ENCODE results near the gene ZFPL1. TPM values are rescaled to one million over a fixed set of nuclear protein-coding genes. Genes with fewer than 3 reads are reported as not detected.

The ZFPL1 gene
- total RNA-seq, result 10 to 100 TPM; 26.9 to 27.6 TPM
- long read RNA-seq, donor 1, transcript ZFPL1-201 (8 exons, 1,371 nt), result major isoform, 5 of 11 reads
- long read RNA-seq, donor 1, partial matches to known transcripts, result 1 of 11 reads
- long read RNA-seq, donor 1, other reads (novel, unspliced or antisense), result 3 of 11 reads
- long read RNA-seq, donor 2, transcript ZFPL1-201 (8 exons, 1,371 nt), result major isoform, 28 of 44 reads
- long read RNA-seq, donor 2, partial matches to known transcripts, result 9 of 44 reads
- long read RNA-seq, donor 2, other reads (novel, unspliced or antisense), result 7 of 44 reads

DNA sequence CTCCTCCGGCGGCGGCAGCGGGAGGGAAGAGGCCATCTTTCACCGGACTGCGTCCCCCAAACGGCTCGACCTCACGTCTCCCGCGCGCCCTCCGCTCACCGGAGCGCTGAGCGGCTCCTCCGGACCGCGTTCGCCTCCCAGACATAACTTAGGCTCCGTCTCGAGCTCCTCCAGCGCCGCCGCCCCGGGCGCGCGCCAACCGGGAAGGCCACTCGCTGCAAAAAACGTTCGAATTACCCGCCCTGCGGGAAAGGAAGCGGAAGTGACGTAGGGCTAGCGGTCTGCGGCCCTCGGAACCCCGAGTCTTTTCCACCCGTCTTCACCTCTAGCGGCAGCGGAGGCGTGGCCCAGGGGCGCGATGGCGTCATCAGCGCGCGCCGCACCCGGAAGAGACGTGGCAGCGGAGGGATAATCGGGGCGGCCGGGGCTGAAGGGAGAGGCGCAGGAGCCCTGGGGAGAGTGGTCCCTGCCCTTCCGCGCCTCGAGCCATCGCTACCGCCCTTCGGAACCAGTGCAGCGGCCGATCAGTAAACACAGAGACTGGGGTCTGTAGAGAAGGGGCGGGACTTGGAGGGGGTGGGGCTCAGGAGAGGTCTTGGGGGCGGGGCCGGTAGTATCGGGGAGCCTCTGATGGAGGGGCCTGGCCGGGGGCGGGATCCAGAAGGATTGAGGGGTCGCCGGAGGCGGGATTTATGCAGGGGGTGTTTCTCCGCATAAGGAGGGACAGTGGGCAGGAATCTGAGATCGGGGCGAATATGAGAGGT is at the start of gene ZFPL1, which contains the start of gene CDCA5:
TSS of gene ZFPL1 (plus strand) at position 389 of the 764 bp plus-strand sequence. CDS start 477 bp downstream, outside the sequence.
TSS of gene CDCA5 (minus strand) at position 207 of the 764 bp plus-strand sequence. CDS start at position 145, 62 bp downstream.
- DNase-seq (ENCODE audit: low spot score), result peak; percentile 98
- intact Hi-C loops (cut with DNase I), result no loop called here

DNA sequence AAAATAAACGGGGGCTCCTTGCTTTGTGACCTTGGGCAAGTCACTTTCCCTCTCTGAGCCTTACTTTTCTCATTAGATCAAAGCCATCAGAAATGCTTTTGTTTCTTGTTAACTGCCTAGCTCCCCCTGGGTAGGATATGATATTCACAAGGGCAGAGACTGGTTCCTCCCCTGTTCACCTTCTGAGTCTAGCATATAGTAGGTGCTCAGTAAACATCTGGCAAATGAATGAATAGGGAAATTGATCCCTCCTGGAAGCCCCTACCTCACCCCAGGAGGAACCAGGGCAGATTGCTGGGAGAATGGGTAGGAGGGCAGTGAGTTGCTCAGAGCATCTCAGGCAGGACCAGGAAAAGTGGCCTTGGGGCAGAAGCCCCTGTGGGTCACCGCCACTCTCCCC is 49.6 kb upstream of the ZFPL1 start:
- intact Hi-C loops (cut with DNase I), result no loop called here
- DNase-seq (ENCODE audit: low spot score), result no peak

DNA sequence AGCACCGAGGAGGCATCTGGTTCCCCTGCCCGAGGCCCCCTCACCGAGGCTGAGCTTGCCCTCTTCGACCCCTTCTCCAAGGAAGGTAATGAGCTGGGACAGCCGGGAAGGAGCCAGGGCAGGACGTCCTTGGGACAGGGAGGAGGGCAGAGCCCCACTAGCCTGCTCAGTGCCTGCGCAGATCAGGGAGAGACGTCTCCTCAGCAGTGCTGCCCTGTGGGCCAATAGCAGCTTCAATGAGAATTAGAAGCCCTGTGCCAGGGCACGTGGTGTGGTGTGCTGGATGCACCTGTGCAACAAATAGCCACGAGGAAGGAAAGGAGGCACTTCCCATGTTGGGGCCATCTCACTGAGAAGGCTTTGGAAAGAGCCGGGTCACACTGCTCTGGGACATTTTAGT is 48.4 kb upstream of the ZFPL1 start:
- intact Hi-C loops (cut with DNase I), result no loop called here
- DNase-seq (ENCODE audit: low spot score), result no peak

DNA sequence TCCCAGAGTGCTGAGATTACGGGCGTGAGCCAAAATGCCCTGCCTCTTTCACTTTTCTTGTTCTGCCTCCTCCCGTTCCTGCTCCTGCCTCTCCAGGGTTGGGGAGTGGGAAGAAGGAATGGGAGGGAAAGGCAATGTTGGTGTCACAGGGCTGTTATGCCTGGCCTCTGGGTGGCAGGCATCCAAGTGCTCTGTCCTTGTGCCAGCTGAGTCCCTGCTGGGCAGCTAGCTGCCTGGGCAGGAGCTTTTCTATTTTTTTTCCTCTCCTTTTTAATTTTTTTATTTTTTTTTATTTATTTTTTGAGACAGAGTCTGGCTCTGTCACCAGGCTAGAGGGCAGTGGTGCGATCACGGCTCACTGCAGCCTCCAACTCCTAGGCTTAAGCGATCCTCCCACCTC is 47.1 kb upstream of the ZFPL1 start:
- DNase-seq (ENCODE audit: low spot score), result no peak
- intact Hi-C loops (cut with DNase I), result no loop called here

DNA sequence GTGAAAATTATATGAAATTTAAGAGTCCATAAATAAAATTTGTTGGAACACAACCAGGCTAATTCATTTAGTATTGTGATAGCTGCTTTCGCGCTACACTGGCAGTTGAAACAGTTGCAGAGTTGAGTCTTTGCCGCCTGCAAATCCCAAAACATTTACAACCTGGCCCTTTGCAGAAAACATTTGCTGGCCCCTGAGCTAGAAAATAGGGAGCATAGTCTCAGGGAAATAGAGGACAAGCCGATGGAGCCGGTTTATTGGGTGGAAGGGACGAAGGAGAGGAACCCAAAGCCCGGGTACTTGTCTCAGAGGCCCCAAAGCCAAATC is 43.5 kb upstream of the ZFPL1 start:
- DNase-seq (ENCODE audit: low spot score), result no peak
- intact Hi-C loops (cut with DNase I), result no loop called here

DNA sequence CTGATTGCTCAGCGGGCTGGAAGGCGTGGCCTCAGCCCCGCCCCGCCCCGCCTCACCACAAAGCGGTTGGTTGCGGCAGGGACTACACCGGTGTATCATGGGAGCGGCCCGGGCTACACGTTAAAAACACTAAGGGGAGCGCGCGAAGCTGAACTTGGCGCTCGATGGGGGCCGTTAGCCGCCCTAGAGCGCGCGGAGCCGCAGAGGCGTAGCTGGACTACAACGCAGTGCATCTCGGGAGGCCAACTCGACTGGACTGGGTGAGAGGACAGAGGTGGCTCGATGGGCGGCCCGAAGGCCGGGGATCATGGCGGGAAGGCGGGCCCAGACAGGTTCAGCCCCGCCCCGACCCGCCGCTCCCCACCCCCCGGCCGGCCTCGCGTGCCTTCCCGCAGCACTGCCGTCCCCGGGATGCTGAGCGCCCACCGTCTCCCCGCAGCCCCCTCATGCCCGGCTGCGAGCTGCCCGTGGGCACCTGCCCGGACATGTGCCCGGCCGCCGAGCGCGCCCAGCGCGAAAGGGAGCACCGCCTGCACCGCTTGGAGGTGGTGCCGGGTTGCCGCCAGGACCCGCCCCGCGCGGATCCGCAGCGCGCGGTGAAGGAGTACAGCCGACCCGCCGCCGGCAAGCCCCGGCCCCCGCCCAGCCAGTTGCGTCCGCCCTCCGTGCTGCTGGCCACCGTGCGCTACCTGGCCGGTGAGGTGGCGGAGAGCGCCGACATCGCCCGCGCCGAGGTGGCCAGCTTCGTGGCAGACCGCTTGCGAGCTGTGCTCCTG is 43.0 kb upstream of the ZFPL1 start, which contains the start of gene SAC3D1:
TSS of gene SAC3D1 (plus strand) at position 364 of the 776 bp plus-strand sequence. CDS start at position 447, 83 bp downstream.
- DNase-seq (ENCODE audit: low spot score), result peak; percentile 95
- intact Hi-C loops (cut with DNase I), result no loop called here

DNA sequence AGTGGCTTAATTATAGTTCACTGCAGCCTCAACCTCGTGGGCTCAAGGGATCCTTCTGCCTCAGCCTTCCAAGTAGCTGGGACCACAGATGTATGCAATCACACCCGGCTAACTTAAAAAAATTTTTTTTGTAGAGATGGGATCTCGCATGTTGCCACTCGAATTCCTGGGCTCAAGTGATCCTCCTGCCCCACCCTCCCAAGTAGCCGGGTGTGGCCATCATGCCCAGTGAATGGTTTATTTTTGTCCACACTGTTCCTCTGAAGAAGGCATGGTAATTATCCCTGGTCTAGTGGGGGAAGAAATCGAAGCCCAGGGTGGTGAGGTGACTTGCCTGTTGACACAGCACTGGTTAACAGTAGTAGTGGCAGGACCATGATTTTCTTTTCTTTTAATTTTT is 41.1 kb upstream of the ZFPL1 start:
- DNase-seq (ENCODE audit: low spot score), result no peak
- intact Hi-C loops (cut with DNase I), result no loop called here

DNA sequence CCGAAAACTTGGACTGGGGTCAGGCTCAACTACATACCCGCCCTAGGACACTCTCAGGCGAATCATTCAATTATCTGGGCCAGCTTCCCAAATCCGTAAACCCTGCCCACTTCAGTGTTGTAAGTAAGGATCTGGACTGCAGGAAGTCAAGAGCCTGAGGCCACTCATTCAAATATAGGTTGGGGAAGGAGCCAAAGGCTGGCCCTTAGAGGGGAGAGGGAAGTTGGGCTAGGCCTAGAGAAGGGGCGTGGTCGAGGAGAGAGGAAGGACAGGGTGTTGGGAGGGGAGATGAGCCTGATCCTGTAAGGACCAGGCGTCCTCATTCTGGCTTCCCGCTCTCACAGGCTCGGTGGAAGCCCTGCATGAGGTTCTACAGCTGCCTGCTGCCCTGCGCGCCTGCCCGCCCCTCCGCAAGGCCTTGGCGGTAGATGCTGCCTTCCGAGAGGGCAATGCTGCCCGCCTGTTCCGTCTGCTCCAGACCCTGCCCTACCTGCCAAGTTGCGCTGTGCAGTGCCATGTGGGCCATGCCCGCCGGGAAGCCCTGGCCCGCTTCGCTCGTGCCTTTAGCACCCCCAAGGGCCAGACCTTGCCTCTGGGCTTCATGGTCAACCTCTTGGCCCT is 40.0 kb upstream of the ZFPL1 start:
- DNase-seq (ENCODE audit: low spot score), result no peak
- intact Hi-C loops (cut with DNase I), result no loop called here

DNA sequence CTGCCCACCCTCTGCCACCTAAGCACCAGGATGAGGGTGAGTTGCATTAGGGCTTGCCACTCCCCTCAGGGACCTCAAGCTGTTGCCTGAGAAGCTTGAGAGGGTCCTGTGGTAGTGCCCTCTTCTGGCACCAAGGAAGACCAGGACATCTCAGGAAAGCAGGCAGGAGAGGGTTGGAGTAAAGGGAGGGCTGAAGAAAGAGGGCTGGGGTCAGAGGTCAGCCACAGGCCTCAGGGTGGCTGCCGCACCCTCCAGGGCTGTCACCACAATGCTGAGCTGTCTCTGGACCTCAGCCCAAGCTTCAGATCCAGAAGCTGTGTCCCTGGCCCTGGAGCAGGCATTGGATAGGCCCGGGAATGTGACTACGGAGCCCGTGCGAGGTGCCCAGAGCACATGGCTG is 39.0 kb upstream of the ZFPL1 start:
- intact Hi-C loops (cut with DNase I), result no loop called here
- no peak for DNase-seq (ENCODE audit: low spot score)

DNA sequence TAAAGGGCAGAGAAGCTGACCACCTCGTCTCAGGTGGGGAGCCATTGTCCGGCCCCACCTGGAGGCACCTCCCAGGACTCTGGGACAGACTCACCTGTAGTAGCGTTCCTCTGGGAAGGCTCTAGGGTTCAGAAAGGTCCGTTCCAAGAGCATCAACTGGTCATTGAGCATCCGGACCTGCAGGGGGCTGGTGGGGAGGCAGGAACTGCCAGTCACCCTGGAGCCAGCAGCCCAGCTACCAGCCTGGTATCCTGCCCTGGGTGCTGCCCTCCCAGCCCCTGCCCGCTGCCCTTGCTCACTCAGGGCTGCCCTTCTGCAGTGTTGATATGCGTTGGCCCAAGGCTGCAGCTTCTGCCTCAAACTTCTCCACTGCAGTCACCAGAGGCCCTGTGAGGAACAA is 38.3 kb upstream of the ZFPL1 start:
- DNase-seq (ENCODE audit: low spot score), result no peak
- intact Hi-C loops (cut with DNase I), result no loop called here

DNA sequence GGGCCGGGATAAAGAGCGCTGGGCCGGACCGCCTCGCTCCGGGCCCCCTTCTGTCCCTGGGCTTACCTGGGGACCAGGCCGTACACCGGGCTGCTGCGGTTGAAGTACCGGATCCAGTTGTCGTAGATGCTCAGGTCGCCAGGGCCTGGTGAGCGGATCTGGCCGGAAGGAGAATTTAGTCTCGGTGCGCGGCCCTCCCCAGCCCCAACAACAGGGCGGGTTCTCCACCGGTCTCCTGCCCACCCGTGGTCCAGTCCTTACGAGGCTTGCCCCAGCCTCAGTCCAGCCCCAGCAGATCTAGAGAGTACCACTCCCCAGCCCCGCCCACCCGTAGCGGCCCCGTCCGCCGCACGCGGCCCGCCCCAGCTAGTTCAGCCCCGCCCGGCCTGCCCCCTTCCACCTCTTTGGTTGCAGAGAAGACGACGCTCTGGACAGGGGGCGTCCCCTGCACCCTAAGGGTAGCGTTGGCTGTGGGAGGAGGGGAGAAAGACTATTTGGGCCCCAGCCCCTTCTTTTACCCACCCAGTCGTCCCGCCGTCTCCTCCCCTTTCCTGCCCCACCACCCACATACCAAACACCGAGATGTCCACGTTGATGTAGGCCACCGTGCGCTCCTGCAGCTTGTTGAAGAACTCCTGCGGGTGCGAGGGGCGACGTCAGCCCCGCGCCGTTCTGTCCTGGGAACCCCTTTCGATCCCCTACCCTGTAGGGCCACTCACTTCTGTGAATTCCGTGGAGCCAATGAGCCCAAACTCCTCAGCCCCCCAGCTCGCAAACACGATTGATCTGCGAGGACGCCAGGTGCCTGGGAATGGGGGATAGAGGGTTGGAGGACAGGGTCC is 36.2 kb upstream of the ZFPL1 start:
- no peak for DNase-seq (ENCODE audit: low spot score)
- intact Hi-C loops (cut with DNase I), result no loop called here

DNA sequence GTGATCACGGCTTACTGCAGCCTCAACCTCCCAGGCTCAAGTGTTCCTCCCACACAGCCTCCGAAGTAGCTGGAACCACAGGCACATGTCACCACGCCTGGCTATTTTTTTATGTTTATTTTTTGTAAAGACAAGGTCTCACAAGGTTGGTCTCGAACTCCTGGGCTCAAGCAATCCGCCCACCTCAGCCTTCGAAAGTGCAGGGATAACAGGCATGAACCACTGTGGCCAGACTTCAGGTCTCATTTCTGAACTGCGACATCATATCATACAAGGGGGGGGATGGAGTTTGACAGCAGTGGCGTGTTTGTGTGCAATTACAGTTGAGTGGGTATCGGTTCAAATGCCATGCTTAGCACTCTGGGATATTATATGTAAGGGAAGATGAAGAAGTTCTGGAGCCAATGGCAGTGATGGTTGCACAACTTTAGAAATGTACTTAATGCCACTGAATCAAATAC is 32.6 kb upstream of the ZFPL1 start:
- intact Hi-C loops (cut with DNase I), result no loop called here
- DNase-seq (ENCODE audit: low spot score), result no peak

DNA sequence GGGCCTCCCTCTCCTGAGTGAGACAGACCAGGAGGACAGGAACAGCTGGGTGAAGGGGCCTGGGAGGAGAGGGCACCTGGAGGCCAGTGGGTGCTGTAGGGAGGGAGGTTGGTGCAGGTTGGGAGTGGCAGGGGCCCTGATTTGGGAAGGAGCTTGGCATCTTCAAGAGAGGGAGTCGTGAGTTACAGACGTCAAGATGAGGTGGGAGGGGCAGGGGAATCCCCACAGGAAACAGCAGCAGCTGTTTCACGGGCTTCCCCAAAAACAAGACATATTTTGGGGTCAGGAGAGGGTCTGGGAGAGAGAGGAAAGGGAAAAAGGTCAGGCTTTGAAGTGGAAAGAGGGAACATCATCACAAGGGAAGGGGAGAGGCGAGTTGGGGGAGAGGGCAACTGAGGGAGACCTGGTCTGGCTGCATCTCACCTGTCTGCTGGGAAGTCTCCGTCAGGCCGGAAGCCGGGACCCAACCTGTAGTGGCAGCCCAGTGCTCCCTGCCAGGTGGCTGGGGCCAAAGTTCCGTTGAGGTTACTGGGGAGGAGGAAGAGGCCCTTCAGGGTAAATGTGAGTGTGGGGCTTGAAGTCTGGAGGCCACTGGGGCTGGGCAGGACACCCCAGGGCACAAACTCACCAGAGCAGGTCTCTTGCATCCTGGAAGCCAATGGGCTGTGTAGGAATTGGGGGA is 30.1 kb upstream of the ZFPL1 start:
- intact Hi-C loops (cut with DNase I), result no loop called here

DNA sequence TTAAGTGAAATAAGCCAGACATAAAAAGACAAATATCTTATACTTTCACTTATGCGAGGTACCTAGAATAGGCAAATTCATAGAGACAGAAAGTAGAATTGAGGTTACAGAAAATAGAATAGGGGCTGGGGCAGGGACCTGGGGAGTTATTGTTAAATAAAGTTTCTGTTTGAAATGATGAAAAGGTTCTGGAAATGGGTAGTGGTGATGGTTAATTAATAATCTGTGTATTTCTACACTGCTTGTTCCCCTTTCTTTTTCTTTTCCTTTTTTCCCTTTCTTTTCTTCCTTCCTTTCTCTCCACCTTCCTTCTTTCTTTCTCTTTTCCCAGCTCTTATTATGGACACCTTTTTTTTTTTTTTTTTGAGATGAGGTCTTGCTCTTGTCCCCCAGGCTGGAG is 28.5 kb upstream of the ZFPL1 start:
- no peak for DNase-seq (ENCODE audit: low spot score)
- intact Hi-C loops (cut with DNase I), result no loop called here

More for the DNA sequence above, 30.1 kb upstream of the ZFPL1 start:
- no peak for DNase-seq (ENCODE audit: low spot score)

DNA sequence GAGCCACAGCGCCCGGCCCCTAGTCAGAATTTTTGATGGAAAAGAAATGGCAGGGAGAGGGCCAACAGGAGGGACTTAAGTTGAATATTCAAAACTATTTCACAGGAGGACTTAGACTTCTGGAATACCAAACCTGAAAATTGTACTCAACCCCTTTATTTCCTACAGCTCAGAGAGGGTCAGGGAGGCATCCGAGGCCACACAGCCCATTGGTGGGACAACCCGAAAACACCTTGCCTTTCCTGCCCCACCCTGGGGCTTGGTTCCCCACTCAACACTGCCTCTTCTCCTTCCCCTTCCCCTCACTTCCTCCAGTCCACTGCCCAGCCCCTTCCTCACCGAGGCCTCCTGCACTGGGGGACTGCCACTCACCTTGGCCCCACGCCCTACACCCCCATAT is 27.0 kb upstream of the ZFPL1 start:
- intact Hi-C loops (cut with DNase I), result no loop called here
- no peak for DNase-seq (ENCODE audit: low spot score)

DNA sequence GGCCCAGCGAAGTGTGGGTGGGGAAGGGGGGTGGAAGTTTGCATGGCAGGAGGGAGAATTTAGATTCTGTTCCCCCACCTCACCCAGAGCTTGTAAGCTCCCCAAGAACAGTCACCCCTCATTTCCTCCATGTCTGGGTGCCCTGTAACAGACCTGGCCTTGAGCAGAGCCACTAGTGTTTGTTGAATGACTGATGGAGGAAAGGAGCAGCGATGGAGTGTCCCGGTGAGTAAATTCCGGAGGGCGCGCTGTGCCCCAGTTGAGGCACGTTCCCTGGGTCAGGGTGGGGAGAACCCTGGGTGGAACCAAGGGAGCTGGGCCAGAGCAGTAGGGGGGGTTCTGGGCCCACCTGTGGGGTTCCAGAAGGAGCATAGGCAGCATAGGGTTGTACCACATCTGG is 26.5 kb upstream of the ZFPL1 start:
- intact Hi-C loops (cut with DNase I), result no loop called here
- no peak for DNase-seq (ENCODE audit: low spot score)

DNA sequence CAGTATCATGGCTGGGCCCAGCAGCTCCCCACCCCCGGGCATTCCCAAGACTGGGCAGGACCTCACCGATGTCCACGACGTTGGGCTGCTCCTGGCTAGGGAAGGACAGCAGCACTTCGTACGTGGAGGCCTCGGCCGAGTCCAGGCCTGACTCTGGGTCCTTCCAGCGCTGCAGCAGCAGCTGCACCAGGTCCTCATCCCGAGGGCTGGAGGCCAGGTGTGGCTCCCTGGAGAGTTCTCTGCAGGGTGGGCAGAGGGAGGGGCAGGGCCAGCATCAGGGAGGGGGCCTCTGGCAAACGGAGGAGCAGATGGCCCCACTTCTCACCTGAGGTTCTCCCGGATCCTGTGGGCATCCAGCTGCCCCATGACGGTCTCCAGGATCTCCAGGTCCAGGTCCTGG is 26.0 kb upstream of the ZFPL1 start:
- intact Hi-C loops (cut with DNase I), result no loop called here
- DNase-seq (ENCODE audit: low spot score), result no peak

DNA sequence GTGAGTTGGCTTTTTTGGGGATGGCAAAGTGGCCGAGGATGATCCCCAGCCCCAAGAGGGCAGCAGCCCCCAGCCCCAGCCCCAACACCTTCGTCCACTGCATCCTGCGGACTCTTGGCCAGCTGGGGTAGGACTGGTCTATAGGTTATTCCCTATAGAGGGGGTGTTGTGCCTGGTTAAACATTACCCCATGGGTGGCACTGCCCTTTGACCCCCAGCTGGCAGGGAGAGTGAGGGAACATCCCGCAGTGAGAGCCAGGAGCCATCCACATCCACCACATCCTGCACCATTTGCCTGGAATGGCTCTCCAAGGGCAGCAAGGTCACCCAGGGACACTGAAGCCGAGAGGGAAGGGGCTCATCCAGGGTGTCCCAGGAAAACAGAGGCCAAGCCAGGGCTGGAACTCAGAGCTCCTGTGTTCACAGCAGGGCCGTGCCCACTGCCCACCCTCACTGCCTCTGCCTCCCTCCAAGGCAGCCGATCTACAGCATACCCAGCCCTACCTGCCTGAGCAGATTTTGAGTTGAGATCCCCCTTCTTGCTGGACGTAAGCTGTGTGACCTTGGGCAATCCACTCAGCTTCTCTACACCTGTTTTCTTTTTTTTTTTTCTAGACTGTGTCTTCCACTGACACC is 25.5 kb upstream of the ZFPL1 start, which contains the start of gene NAALADL1:
TSS of gene NAALADL1 (minus strand) at position 135 of the 636 bp plus-strand sequence. CDS start at position 103, 32 bp downstream.
- intact Hi-C loops (cut with DNase I), result no loop called here

More for the DNA sequence above, 25.5 kb upstream of the ZFPL1 start, which contains the start of gene NAALADL1:
- no peak for DNase-seq (ENCODE audit: low spot score)

Measured in posterior vena cava (tissue), 2 donors.